Measurements from ENCODE around the gene PLG.

GRCh38 chr6:160793652-160794051 is 91.6 kb downstream of the PLG start:
- TF ChIP-seq CTCF (IDR thresholded peaks at IDR 0.05; ENCODE audit: insufficient read depth, low read length, poor library complexity, severe bottlenecking) = no peak
- TF ChIP-seq EZH2phosphoT487 (conservative IDR thresholded peaks at IDR 0.05; ENCODE audit: low read length) = no peak
